OCI-LY7 (cell line): ENCODE data around the gene SPIRE2. TPM values are rescaled to one million over a fixed set of nuclear protein-coding genes. Genes with fewer than 3 reads are reported as not detected.
"Not testable (repeated sequence)": the region's sequence is repeated elsewhere in the genome, so short reads cannot be mapped to it uniquely, and the experiment has no call there.

Experiments used
- BruUV-seq: library from RNA; stranded (reverse); fragments of 400-500 nt; replicated peaks from 2 replicates; lab custom pipeline; 2021; lab: Mats Ljungman, UMichigan
- CTCF ChIA-PET: fragments of 300-600 bp; sonication (Branson Sonifier 250); formaldehyde crosslinking; loops from one replicate; lab custom pipeline; 2022; ENCODE audit warnings: antibody characterized with exemption; ENCODE audit not compliant: unreplicated experiment; lab: Charles Lee
- POLR2A ChIA-PET: fragments of 300-600 bp; sonication (Branson Sonifier 250); formaldehyde crosslinking; loops from one replicate; lab custom pipeline; 2022; ENCODE audit warnings: antibody characterized with exemption; lab: Charles Lee
- DNase-seq: peaks from one replicate; pipeline ENCODE4 v3.0.0-alpha.2; 2015; ENCODE audit warnings: low spot score
- H2AFZ ChIP-seq: fragments of 200-600 bp; sonication (generic), shearing (Covaris generic); 2 replicates; pipeline ENCODE4 v1.6.1; 2014; ENCODE audit warnings: mild to moderate bottlenecking, antibody characterized with exemption, low read length, moderate library complexity
- H3K27ac ChIP-seq: fragments of 200-600 bp; sonication (generic); 2 replicates; pipeline ENCODE4 v1.5.1; 2014; ENCODE audit warnings: mixed run types, low read depth, mild to moderate bottlenecking, moderate library complexity, low read length, inconsistent platforms; ENCODE audit not compliant: poor library complexity, severe bottlenecking
- H3K36me3 ChIP-seq: fragments of 200-600 bp; sonication (generic); 2 replicates; pipeline ENCODE4 v1.6.1; 2014; ENCODE audit warnings: mild to moderate bottlenecking, antibody characterized with exemption, low read length, moderate library complexity, mixed read lengths; ENCODE audit not compliant: insufficient read depth
- H3K4me1 ChIP-seq: fragments of 200-600 bp; sonication (generic); 2 replicates; pipeline ENCODE4 v1.5.1; 2014; ENCODE audit warnings: mild to moderate bottlenecking, low read length; ENCODE audit not compliant: insufficient read depth, poor library complexity, severe bottlenecking
- H3K4me2 ChIP-seq: fragments of 200-600 bp; sonication (generic); 2 replicates; pipeline ENCODE4 v1.6.1; 2014; ENCODE audit warnings: mild to moderate bottlenecking, low read length
- H3K4me3 ChIP-seq: fragments of 200-600 bp; sonication (generic); 2 replicates; pipeline ENCODE4 v1.5.1; 2014; ENCODE audit warnings: mild to moderate bottlenecking, low read depth, low read length; ENCODE audit not compliant: poor library complexity, severe bottlenecking
- H3K79me2 ChIP-seq: fragments of 200-600 bp; sonication (generic); 2 replicates; pipeline ENCODE4 v1.6.1; 2016; ENCODE audit warnings: low read depth, mild to moderate bottlenecking, low read length, moderate library complexity, mixed read lengths; ENCODE audit not compliant: insufficient read depth
- H3K9me2 ChIP-seq: fragments of 200-600 bp; sonication (generic); 2 replicates; pipeline ENCODE4 v1.6.1; 2016; ENCODE audit warnings: mild to moderate bottlenecking, low read length, mixed read lengths; ENCODE audit not compliant: insufficient read depth
- H3K9me3 ChIP-seq: fragments of 200-600 bp; sonication (generic); 2 replicates; pipeline ENCODE4 v1.6.1; 2014; ENCODE audit warnings: mild to moderate bottlenecking, mixed run types, low read length, mixed read lengths
- H4K20me1 ChIP-seq: fragments of 200-600 bp; sonication (generic); 2 replicates; pipeline ENCODE4 v1.6.1; 2014; ENCODE audit warnings: mild to moderate bottlenecking, antibody characterized with exemption, low read length, moderate library complexity, mixed read lengths; ENCODE audit not compliant: insufficient read depth
- EZH2phosphoT487 ChIP-seq: fragments of 200-600 bp; sonication (generic); IDR thresholded peaks from 2 replicates; pipeline ENCODE4 v1.6.1; 2018; ENCODE audit warnings: low read depth, borderline replicate concordance, mild to moderate bottlenecking, mixed run types, antibody characterized with exemption, low read length, moderate library complexity, mixed read lengths
- intact Hi-C: fragments of 100-400 bp; cut with micrococcal nuclease; formaldehyde crosslinking; loops from one replicate; pipeline ENCODE4 v1.10.0; 2022; ENCODE audit not compliant: unreplicated experiment
- total RNA-seq, 2 experiments: library from RNA; depleted of rRNA in 1 of 2; stranded (reverse); fragments of >200 nt in 1 of 2; shearing (Covaris generic) in 1 of 2; gene quantifications; 2 replicates each; pipeline ENCODE4 v1.2.3, GENCODE V29; 2014 to 2022
- TF ChIP-seq, protein P1 (sequence below): fragments of 200-600 bp; sonication (generic); conservative IDR thresholded peaks from 2 replicates; pipeline ENCODE4 v1.5.1; 2014; ENCODE audit warnings: mild to moderate bottlenecking, antibody characterized with exemption, low read length, moderate library complexity, mixed read lengths

SPIRE2 gene
- total RNA-seq, 2 experiments from 2014 or later = 7.1 to 48.5 TPM

DNA sequence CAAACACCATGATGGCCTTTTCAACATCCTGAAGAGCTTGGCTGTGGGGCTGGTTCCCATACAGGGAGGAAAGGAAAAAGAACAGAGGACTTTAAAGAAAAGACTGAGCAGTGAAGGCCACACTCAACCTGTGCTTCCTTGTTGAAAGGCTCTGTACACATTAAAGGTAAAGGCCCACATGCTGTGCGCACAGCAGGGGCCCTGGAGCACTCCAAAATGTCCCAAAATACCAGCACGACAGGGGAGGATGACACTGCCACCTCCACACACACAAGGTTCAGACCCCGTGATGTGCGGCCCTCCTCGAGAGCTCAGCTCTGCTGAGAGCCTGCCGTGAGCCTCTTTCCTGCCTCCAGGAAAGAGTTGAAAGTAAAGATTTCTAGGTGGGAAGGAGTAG, 48.4 kb upstream of the SPIRE2 start:
- ChIA-PET POLR2A (no interaction called here), CTCF (no interaction called here)
- TF ChIP-seq, protein P1, sequence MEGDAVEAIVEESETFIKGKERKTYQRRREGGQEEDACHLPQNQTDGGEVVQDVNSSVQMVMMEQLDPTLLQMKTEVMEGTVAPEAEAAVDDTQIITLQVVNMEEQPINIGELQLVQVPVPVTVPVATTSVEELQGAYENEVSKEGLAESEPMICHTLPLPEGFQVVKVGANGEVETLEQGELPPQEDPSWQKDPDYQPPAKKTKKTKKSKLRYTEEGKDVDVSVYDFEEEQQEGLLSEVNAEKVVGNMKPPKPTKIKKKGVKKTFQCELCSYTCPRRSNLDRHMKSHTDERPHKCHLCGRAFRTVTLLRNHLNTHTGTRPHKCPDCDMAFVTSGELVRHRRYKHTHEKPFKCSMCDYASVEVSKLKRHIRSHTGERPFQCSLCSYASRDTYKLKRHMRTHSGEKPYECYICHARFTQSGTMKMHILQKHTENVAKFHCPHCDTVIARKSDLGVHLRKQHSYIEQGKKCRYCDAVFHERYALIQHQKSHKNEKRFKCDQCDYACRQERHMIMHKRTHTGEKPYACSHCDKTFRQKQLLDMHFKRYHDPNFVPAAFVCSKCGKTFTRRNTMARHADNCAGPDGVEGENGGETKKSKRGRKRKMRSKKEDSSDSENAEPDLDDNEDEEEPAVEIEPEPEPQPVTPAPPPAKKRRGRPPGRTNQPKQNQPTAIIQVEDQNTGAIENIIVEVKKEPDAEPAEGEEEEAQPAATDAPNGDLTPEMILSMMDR = no peak
- TF ChIP-seq EZH2phosphoT487 = no peak
- Histone ChIP-seq H3K27ac (no peak overlapping the region), H2AFZ (no peak overlapping the region), H3K9me2 (no peaks in the 10 kb centered on the region), H3K36me3 (peaks cover 97% of the 10 kb centered on the region), H3K9me3 (no peaks in the 10 kb centered on the region), H3K4me2 (no peak overlapping the region), H4K20me1 (no peaks in the 10 kb centered on the region), H3K4me3 (no peak overlapping the region), H3K4me1 (no peaks in the 10 kb centered on the region), H3K79me2 (no peaks in the 10 kb centered on the region; the same call in 1 of the 2 replicates)
- no peak for DNase-seq
- intact Hi-C loops = no loop called here
- no TSS peak for BruUV-seq

DNA sequence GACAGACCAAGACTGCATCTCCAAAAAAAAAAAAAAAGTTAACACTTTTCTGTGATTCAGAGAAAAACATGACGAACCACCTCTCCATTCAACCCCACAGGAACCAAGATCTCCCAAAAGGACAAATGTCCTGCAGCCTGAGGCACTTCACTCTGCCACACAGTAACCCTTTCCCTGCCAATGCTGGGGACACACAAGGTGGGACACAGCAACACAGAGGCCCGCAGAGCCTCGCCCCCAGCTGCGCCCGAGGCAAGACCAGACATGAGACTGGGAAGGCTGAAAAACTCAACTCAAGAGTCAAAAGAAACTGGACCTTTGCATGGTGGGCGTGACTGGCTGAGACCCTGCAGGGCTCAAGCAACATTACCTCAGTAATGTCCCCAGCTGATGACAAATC, 45.8 kb upstream of the SPIRE2 start:
- no peak for DNase-seq
- POLR2A ChIA-PET = no interaction called here
- H3K79me2 ChIP-seq = peaks cover 5% of the 10 kb centered on the region; the same call in 1 of the 2 replicates
- H2AFZ ChIP-seq = no peak overlapping the region
- no peak overlapping the region for H3K4me2 ChIP-seq
- no peaks in the 10 kb centered on the region for H3K9me2 ChIP-seq
- no peak overlapping the region for H3K27ac ChIP-seq
- CTCF ChIA-PET = no interaction called here
- H3K4me1 ChIP-seq = no peaks in the 10 kb centered on the region
- TF ChIP-seq, protein P1 = no peak
- no peak for TF ChIP-seq EZH2phosphoT487
- intact Hi-C loops = no loop called here
- no TSS peak for BruUV-seq
- H4K20me1 ChIP-seq = peaks cover 6% of the 10 kb centered on the region; the same call in 1 of the 2 replicates
- H3K9me3 ChIP-seq = no peaks in the 10 kb centered on the region
- peaks cover 98% of the 10 kb centered on the region for H3K36me3 ChIP-seq
- no peak overlapping the region for H3K4me3 ChIP-seq

DNA sequence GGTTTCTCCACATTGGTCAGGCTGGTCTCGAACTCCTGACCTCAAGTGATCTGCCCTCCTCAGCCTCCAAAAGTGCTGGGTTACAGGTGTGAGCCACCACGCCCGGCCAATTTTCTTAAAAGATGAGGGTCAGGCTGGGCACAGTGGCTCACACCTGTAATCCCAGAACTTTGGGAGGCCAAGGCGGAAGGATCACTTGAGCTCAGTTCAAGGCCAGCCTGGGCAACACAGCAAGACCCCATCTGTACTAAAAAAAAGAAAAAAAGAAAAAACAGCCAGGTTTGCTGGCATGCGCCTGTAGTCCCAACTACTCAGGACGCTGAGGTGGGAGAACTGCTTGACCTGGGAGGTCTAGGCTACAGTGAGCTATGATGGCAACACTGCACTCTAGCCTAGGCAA, 44.3 kb upstream of the SPIRE2 start:
- intact Hi-C loops, H3K27ac ChIP-seq, BruUV-seq, H3K4me3 ChIP-seq, POLR2A ChIA-PET, H4K20me1 ChIP-seq, H3K4me2 ChIP-seq, DNase-seq, CTCF ChIA-PET, H3K9me3 ChIP-seq, H3K9me2 ChIP-seq, H2AFZ ChIP-seq, H3K4me1 ChIP-seq: not testable (repeated sequence)
- Histone ChIP-seq H3K36me3 (peaks cover 98% of the 10 kb centered on the region), H3K79me2 (peaks cover 16% of the 10 kb centered on the region; the same call in 1 of the 2 replicates)
